BLaER1 (cell line): ENCODE data around the gene MRI1.

Experiments used
- H3K27ac ChIP-seq: shearing (Covaris generic); formaldehyde crosslinking; 2 replicates; pipeline ENCODE4 v1.8.1; 2022
- H3K27me3 ChIP-seq: shearing (Covaris generic); formaldehyde crosslinking; 2 replicates; pipeline ENCODE4 v1.8.1; 2022
- H3K36me3 ChIP-seq: shearing (Covaris generic); formaldehyde crosslinking; 2 replicates; pipeline ENCODE4 v1.8.1; 2022
- H3K4me1 ChIP-seq: shearing (Covaris generic); formaldehyde crosslinking; 2 replicates; pipeline ENCODE4 v1.8.1; 2022
- H3K4me2 ChIP-seq: shearing (Covaris generic); formaldehyde crosslinking; 2 replicates; pipeline ENCODE4 v1.8.1; 2022
- H3K4me3 ChIP-seq: shearing (Covaris generic); formaldehyde crosslinking; 2 replicates; pipeline ENCODE4 v1.8.1; 2022
- H3K9ac ChIP-seq: shearing (Covaris generic); formaldehyde crosslinking; 2 replicates; pipeline ENCODE4 v1.8.1; 2022
- H3K9me3 ChIP-seq: shearing (Covaris generic); formaldehyde crosslinking; 2 replicates; pipeline ENCODE4 v1.8.1; 2022
- H4K20me1 ChIP-seq: shearing (Covaris generic); formaldehyde crosslinking; 2 replicates; pipeline ENCODE4 v1.8.1; 2022
- Cebpa-rat ChIP-seq: shearing (Covaris generic); IDR thresholded peaks from 2 replicates; pipeline ENCODE4 v1.8.1; 2022

MRI1 gene

GRCh38 chr19:13764101-13764807 lies at the start of gene MRI1:
MRI1 (plus strand) TSS chr19:13764522; CDS start chr19:13764589, 67 bp downstream.
- Histone ChIP-seq H3K4me3 (peak within 1 kb of the TSS; percentile 79), H3K36me3 (peaks cover 62% of the 10 kb centered on the region), H3K27me3 (no peaks in the 10 kb centered on the region), H4K20me1 (peaks cover 17% of the 10 kb centered on the region), H3K9ac (peak within 1 kb of the TSS; percentile 81), H3K27ac (peak within 1 kb of the TSS; percentile 65), H3K4me2 (peak within 1 kb of the TSS; percentile 96), H3K4me1 (peaks cover 24% of the 10 kb centered on the region), H3K9me3 (no peaks in the 10 kb centered on the region)
- TF ChIP-seq Cebpa-rat = no peak

GRCh38 chr19:13717194-13717643 lies 47.1 kb upstream of the MRI1 start:
- no peaks in the 10 kb centered on the region for H4K20me1 ChIP-seq
- no peak overlapping the region for H3K9ac ChIP-seq
- no peaks in the 10 kb centered on the region for H3K36me3 ChIP-seq
- no peak for TF ChIP-seq Cebpa-rat
- no peaks in the 10 kb centered on the region for H3K27me3 ChIP-seq
- H3K9me3 ChIP-seq = peaks cover 14% of the 10 kb centered on the region
- H3K4me3 ChIP-seq = no peak overlapping the region
- H3K27ac ChIP-seq = no peak overlapping the region
- H3K4me2 ChIP-seq = no peak overlapping the region
- H3K4me1 ChIP-seq = no peaks in the 10 kb centered on the region

- Histone ChIP-seq H4K20me1 (no peaks in the 10 kb centered on the region), H3K36me3 (no peaks in the 10 kb centered on the region), H3K27me3 (no peaks in the 10 kb centered on the region), H3K9ac (no peak overlapping the region), H3K4me1 (no peaks in the 10 kb centered on the region), H3K27ac (no peak overlapping the region), H3K9me3 (peaks cover 9% of the 10 kb centered on the region), H3K4me3 (no peak overlapping the region), H3K4me2 (no peak overlapping the region)
- TF ChIP-seq Cebpa-rat = no peak
These were observed 45.6 kb upstream of the MRI1 start for GRCh38 chr19:13718733-13719132.

GRCh38 chr19:13722146-13722545 lies 42.2 kb upstream of the MRI1 start:
- no peak overlapping the region for H3K4me2 ChIP-seq
- no peak for TF ChIP-seq Cebpa-rat
- H3K4me3 ChIP-seq = no peak overlapping the region
- no peaks in the 10 kb centered on the region for H3K9me3 ChIP-seq
- H3K4me1 ChIP-seq = no peaks in the 10 kb centered on the region
- H3K36me3 ChIP-seq = no peaks in the 10 kb centered on the region
- H3K9ac ChIP-seq = no peak overlapping the region
- H4K20me1 ChIP-seq = no peaks in the 10 kb centered on the region
- no peaks in the 10 kb centered on the region for H3K27me3 ChIP-seq
- H3K27ac ChIP-seq = no peak overlapping the region

GRCh38 chr19:13723206-13723605 lies 41.1 kb upstream of the MRI1 start:
- Histone ChIP-seq H3K4me1 (no peaks in the 10 kb centered on the region), H4K20me1 (no peaks in the 10 kb centered on the region), H3K4me2 (no peak overlapping the region), H3K9ac (no peak overlapping the region), H3K27me3 (no peaks in the 10 kb centered on the region), H3K9me3 (no peaks in the 10 kb centered on the region), H3K36me3 (no peaks in the 10 kb centered on the region), H3K4me3 (no peak overlapping the region), H3K27ac (no peak overlapping the region)
- no peak for TF ChIP-seq Cebpa-rat

- Histone ChIP-seq H3K9me3 (no peaks in the 10 kb centered on the region), H3K27me3 (no peaks in the 10 kb centered on the region), H3K4me1 (peaks cover 11% of the 10 kb centered on the region), H3K27ac (no peak overlapping the region), H3K36me3 (no peaks in the 10 kb centered on the region), H3K9ac (no peak overlapping the region), H4K20me1 (no peaks in the 10 kb centered on the region), H3K4me2 (no peak overlapping the region), H3K4me3 (no peak overlapping the region)
- TF ChIP-seq Cebpa-rat = no peak
These were observed 38.0 kb upstream of the MRI1 start for GRCh38 chr19:13726323-13726722.

GRCh38 chr19:13727798-13728197 lies 36.5 kb upstream of the MRI1 start:
- H3K4me1 ChIP-seq = peaks cover 19% of the 10 kb centered on the region
- H3K27me3 ChIP-seq = no peaks in the 10 kb centered on the region
- no peaks in the 10 kb centered on the region for H3K36me3 ChIP-seq
- H3K9me3 ChIP-seq = no peaks in the 10 kb centered on the region
- H3K4me3 ChIP-seq = no peak overlapping the region
- H3K4me2 ChIP-seq = no peak overlapping the region
- TF ChIP-seq Cebpa-rat = no peak
- H3K27ac ChIP-seq = no peak overlapping the region
- H4K20me1 ChIP-seq = no peaks in the 10 kb centered on the region
- H3K9ac ChIP-seq = no peak overlapping the region

GRCh38 chr19:13729859-13730258 lies 34.5 kb upstream of the MRI1 start:
- no peak overlapping the region for H3K4me2 ChIP-seq

GRCh38 chr19:13731147-13731964 lies 33.0 kb upstream of the MRI1 start:
- Histone ChIP-seq H3K4me1 (peaks cover 19% of the 10 kb centered on the region), H3K27me3 (no peaks in the 10 kb centered on the region), H4K20me1 (no peaks in the 10 kb centered on the region), H3K4me2 (peak overlapping the region; percentile 98), H3K27ac (peak overlapping the region; percentile 81), H3K9ac (peak overlapping the region; percentile 84), H3K4me3 (peak overlapping the region; percentile 68), H3K36me3 (no peaks in the 10 kb centered on the region), H3K9me3 (no peaks in the 10 kb centered on the region)
- no peak for TF ChIP-seq Cebpa-rat

More at GRCh38 chr19:13729859-13730258, 34.5 kb upstream of the MRI1 start:
- Histone ChIP-seq H4K20me1 (no peaks in the 10 kb centered on the region), H3K36me3 (no peaks in the 10 kb centered on the region), H3K9ac (no peak overlapping the region), H3K4me1 (peaks cover 19% of the 10 kb centered on the region), H3K27me3 (no peaks in the 10 kb centered on the region), H3K9me3 (no peaks in the 10 kb centered on the region), H3K4me3 (no peak overlapping the region), H3K27ac (no peak overlapping the region)
- TF ChIP-seq Cebpa-rat = no peak

- no peak for TF ChIP-seq Cebpa-rat
These were observed 32.0 kb upstream of the MRI1 start for GRCh38 chr19:13732337-13732736.

More at GRCh38 chr19:13732337-13732736, 32.0 kb upstream of the MRI1 start:
- Histone ChIP-seq H3K9ac (peak overlapping the region; percentile 84), H4K20me1 (no peaks in the 10 kb centered on the region), H3K27ac (no peak overlapping the region), H3K4me2 (peak overlapping the region; percentile 98), H3K27me3 (no peaks in the 10 kb centered on the region), H3K36me3 (no peaks in the 10 kb centered on the region), H3K4me1 (peaks cover 19% of the 10 kb centered on the region), H3K4me3 (peak overlapping the region; percentile 68), H3K9me3 (no peaks in the 10 kb centered on the region)
